OCI-LY7 (cell line): ENCODE measurements around the gene HOXA4. TPM values are rescaled to one million over a fixed set of nuclear protein-coding genes. Genes with fewer than 3 reads are reported as not detected.

Experiments used
- BruUV-seq: library from RNA; stranded (reverse); fragments of 400-500 nt; replicated peaks from 2 replicates; lab custom pipeline; 2021; lab: Mats Ljungman, UMichigan
- CTCF ChIA-PET: fragments of 300-600 bp; sonication (Branson Sonifier 250); formaldehyde crosslinking; loops from one replicate; lab custom pipeline; 2022; ENCODE audit warnings: antibody characterized with exemption; ENCODE audit not compliant: unreplicated experiment; lab: Charles Lee
- POLR2A ChIA-PET: fragments of 300-600 bp; sonication (Branson Sonifier 250); formaldehyde crosslinking; loops from one replicate; lab custom pipeline; 2022; ENCODE audit warnings: antibody characterized with exemption; lab: Charles Lee
- DNase-seq: peaks from one replicate; pipeline ENCODE4 v3.0.0-alpha.2; 2015; ENCODE audit warnings: low spot score
- H2AFZ ChIP-seq: fragments of 200-600 bp; sonication (generic), shearing (Covaris generic); 2 replicates; pipeline ENCODE4 v1.6.1; 2014; ENCODE audit warnings: mild to moderate bottlenecking, antibody characterized with exemption, low read length, moderate library complexity
- H3K27ac ChIP-seq: fragments of 200-600 bp; sonication (generic); 2 replicates; pipeline ENCODE4 v1.5.1; 2014; ENCODE audit warnings: mixed run types, low read depth, mild to moderate bottlenecking, moderate library complexity, low read length, inconsistent platforms; ENCODE audit not compliant: poor library complexity, severe bottlenecking
- H3K36me3 ChIP-seq: fragments of 200-600 bp; sonication (generic); 2 replicates; pipeline ENCODE4 v1.6.1; 2014; ENCODE audit warnings: mild to moderate bottlenecking, antibody characterized with exemption, low read length, moderate library complexity, mixed read lengths; ENCODE audit not compliant: insufficient read depth
- H3K4me1 ChIP-seq: fragments of 200-600 bp; sonication (generic); 2 replicates; pipeline ENCODE4 v1.5.1; 2014; ENCODE audit warnings: mild to moderate bottlenecking, low read length; ENCODE audit not compliant: insufficient read depth, poor library complexity, severe bottlenecking
- H3K4me2 ChIP-seq: fragments of 200-600 bp; sonication (generic); 2 replicates; pipeline ENCODE4 v1.6.1; 2014; ENCODE audit warnings: mild to moderate bottlenecking, low read length
- H3K4me3 ChIP-seq: fragments of 200-600 bp; sonication (generic); 2 replicates; pipeline ENCODE4 v1.5.1; 2014; ENCODE audit warnings: mild to moderate bottlenecking, low read depth, low read length; ENCODE audit not compliant: poor library complexity, severe bottlenecking
- H3K79me2 ChIP-seq: fragments of 200-600 bp; sonication (generic); 2 replicates; pipeline ENCODE4 v1.6.1; 2016; ENCODE audit warnings: low read depth, mild to moderate bottlenecking, low read length, moderate library complexity, mixed read lengths; ENCODE audit not compliant: insufficient read depth
- H3K9me2 ChIP-seq: fragments of 200-600 bp; sonication (generic); 2 replicates; pipeline ENCODE4 v1.6.1; 2016; ENCODE audit warnings: mild to moderate bottlenecking, low read length, mixed read lengths; ENCODE audit not compliant: insufficient read depth
- H3K9me3 ChIP-seq: fragments of 200-600 bp; sonication (generic); 2 replicates; pipeline ENCODE4 v1.6.1; 2014; ENCODE audit warnings: mild to moderate bottlenecking, mixed run types, low read length, mixed read lengths
- H4K20me1 ChIP-seq: fragments of 200-600 bp; sonication (generic); 2 replicates; pipeline ENCODE4 v1.6.1; 2014; ENCODE audit warnings: mild to moderate bottlenecking, antibody characterized with exemption, low read length, moderate library complexity, mixed read lengths; ENCODE audit not compliant: insufficient read depth
- CTCF ChIP-seq: fragments of 200-600 bp; sonication (generic); conservative IDR thresholded peaks from 2 replicates; pipeline ENCODE4 v1.5.1; 2014; ENCODE audit warnings: mild to moderate bottlenecking, antibody characterized with exemption, low read length, moderate library complexity, mixed read lengths
- EZH2phosphoT487 ChIP-seq: fragments of 200-600 bp; sonication (generic); IDR thresholded peaks from 2 replicates; pipeline ENCODE4 v1.6.1; 2018; ENCODE audit warnings: low read depth, borderline replicate concordance, mild to moderate bottlenecking, mixed run types, antibody characterized with exemption, low read length, moderate library complexity, mixed read lengths
- intact Hi-C: fragments of 100-400 bp; cut with micrococcal nuclease; formaldehyde crosslinking; loops from one replicate; pipeline ENCODE4 v1.10.0; 2022; ENCODE audit not compliant: unreplicated experiment
- total RNA-seq, 2 experiments: library from RNA; depleted of rRNA in 1 of 2; stranded (reverse); fragments of >200 nt in 1 of 2; shearing (Covaris generic) in 1 of 2; gene quantifications; 2 replicates each; pipeline ENCODE4 v1.2.3, GENCODE V29; 2014 to 2022

HOXA4 gene
- total RNA-seq, 2 experiments from 2014 or later, result 2.0 TPM; not detected in 1

GRCh38 chr7:27107391-27108381, 22.9 kb downstream of the HOXA4 start:
- POLR2A ChIA-PET, result no interaction called here
- no peak overlapping the region for H3K4me2 ChIP-seq
- H3K36me3 ChIP-seq, result no peaks in the 10 kb centered on the region
- no peak for DNase-seq
- no peaks in the 10 kb centered on the region for H3K9me3 ChIP-seq
- intact Hi-C loops, result no loop called here
- no peak overlapping the region for H3K27ac ChIP-seq
- TF ChIP-seq EZH2phosphoT487 (no peak), CTCF (no peak)
- no peaks in the 10 kb centered on the region for H3K9me2 ChIP-seq
- BruUV-seq, result no TSS peak
- H3K4me1 ChIP-seq, result no peaks in the 10 kb centered on the region
- no peaks in the 10 kb centered on the region for H3K79me2 ChIP-seq
- CTCF ChIA-PET, result no interaction called here
- no peaks in the 10 kb centered on the region for H4K20me1 ChIP-seq
- H3K4me3 ChIP-seq, result no peak overlapping the region
- no peak overlapping the region for H2AFZ ChIP-seq

DNA sequence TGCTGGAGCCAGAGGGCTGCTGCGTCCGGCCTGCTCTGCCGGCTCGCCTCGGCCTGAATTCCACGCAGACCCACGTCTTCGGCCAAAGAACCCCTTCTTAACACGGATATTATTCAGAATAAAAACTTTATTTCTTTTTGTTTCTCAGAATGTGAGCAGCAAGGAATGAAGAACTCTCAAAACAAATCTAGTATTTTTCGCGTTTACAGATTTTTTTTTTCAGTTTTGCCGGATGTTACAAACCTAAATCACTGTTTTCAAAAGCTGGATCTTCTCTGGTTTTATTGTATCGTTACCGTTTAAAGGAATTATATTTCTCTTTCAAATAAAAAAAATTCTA, 23.7 kb downstream of the HOXA4 start:
- H3K4me3 ChIP-seq, result no peak overlapping the region
- POLR2A ChIA-PET, result no interaction called here
- no peak overlapping the region for H3K4me2 ChIP-seq
- no peaks in the 10 kb centered on the region for H4K20me1 ChIP-seq
- H3K79me2 ChIP-seq, result no peaks in the 10 kb centered on the region
- H3K36me3 ChIP-seq, result no peaks in the 10 kb centered on the region
- CTCF ChIA-PET, result no interaction called here
- no peak for DNase-seq
- H3K27ac ChIP-seq, result no peak overlapping the region
- no peaks in the 10 kb centered on the region for H3K4me1 ChIP-seq
- no peak overlapping the region for H2AFZ ChIP-seq
- H3K9me3 ChIP-seq, result no peaks in the 10 kb centered on the region
- no TSS peak for BruUV-seq
- no peaks in the 10 kb centered on the region for H3K9me2 ChIP-seq
- intact Hi-C loops, result no loop called here
- no peak for TF ChIP-seq CTCF
- TF ChIP-seq EZH2phosphoT487, result no peak
